SK-N-DZ (cell line): ENCODE results near the gene BAD.
A peak's percentile ranks its signal among the peaks of the same experiment; 100 is the strongest.

Experiments
- DNase-seq: peaks from one replicate; pipeline ENCODE4 v3.0.0-alpha.2; 2015; ENCODE audit warnings: low spot score

Gene BAD

DNA sequence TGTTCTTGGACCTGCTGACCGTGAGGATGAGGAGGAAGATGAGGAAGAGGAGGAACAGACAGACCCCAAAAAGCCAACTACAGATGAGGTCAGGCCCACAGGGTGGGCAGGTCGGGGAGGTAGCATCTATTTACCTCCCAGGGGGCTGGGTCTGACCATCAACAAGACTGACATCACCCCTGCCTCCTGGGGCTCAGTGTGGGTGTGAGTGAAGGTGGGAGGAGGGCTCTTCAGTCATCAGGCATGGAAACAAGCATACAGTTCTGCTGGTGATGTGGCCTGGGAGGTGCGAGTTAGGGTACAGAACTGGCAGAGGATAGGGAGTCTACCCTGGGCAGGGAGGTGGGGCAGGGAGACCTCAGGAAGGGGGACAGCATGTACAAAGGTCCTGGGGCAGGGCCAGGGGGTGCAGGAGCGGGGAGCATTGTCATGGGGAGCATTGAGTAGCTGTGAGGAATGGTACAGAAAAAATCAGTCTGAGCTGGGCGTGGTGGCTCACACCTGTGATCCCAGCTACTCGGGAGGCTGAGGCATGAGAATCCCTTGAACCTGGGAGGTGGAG is 24.2 kb downstream of the BAD start:
- DNase-seq = no peak

DNA sequence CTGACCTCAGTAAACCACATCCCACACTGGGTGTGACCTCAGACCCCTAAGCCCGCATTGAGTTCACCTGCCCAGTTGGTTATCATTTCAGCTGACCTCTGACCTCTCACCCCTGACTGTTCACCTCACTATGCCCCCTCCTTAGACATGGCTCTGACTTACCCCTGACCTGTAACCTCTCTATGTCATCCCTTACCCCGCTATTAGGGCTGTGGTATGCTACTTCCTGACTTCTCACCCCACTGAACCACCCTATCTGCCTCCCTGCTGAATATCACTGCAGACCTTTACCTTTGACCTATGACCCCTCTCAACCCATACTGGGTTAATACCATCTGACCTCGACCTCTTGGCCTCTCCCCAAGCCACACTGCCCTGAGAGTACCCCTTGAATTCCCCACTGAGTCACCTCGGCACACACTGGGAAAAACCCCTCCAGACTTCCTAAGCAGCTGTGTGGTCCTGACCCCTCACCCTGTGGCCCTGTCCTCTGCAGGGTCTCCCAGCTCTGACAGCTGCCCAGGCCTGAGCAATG is 24.9 kb downstream of the BAD start:
- no peak for DNase-seq

GRCh38 chr11:64258946-64259532 is 25.4 kb downstream of the BAD start:
- DNase-seq = no peak

DNA sequence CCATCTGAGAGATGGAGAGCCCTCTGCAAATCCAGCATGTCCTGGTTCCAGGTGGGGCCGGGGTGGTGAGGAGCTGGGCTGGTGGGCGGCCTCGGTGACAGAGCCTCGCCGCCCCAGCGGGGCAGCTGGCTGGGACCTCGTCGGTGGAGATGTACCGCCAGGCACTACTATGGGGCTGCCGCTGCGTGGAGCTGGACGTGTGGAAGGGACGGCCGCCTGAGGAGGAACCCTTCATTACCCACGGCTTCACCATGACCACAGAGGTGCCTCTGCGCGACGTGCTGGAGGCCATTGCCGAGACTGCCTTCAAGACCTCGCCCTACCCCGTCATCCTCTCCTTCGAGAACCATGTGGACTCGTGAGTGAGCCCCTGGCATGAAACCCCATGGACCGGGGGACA is 26.1 kb downstream of the BAD start:
- DNase-seq = no peak

GRCh38 chr11:64256300-64256699 is 28.2 kb downstream of the BAD start:
- DNase-seq = no peak

DNA sequence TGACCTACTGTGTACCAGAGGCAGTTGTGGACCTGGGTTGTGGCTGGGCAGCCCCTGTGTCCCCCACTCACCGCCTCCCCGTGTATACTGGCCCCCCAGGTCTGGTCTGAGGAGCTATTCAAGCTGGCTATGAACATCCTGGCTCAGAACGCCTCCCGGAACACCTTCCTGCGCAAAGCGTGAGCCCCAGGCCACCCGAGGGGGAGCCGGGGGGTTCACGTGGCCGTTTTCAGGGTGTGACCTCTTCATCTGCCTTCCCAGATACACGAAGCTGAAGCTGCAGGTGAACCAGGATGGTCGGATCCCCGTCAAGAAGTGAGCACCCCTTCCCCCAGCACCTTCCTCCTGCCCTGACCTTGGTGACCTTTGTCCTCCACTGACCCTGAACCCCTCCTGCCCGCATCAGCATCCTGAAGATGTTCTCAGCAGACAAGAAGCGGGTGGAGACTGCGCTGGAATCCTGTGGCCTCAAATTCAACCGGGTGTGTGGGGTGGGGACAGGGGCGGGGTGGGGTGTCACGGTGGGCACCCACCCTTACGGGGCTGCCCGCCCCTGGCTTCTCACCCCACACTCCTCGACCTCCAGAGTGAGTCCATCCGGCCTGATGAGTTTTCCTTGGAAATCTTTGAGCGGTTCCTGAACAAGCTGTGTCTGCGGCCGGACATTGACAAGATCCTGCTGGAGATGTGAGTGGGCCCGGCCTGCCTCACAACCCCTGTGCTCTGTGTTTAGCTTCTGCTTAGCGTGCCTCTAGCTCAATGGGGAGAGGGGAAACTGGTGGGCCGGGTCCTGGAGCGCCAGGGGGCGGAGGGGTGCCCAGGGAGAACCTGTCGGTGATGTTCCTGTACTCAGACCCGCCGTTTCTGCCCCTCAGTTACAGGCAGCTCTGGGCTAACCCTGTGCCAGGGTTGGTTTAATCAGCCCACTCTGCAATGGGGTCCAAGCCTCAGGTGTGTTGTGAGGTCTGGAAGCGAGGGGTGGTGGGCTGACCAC is 29.0 kb downstream of the BAD start:
- DNase-seq = no peak

DNA sequence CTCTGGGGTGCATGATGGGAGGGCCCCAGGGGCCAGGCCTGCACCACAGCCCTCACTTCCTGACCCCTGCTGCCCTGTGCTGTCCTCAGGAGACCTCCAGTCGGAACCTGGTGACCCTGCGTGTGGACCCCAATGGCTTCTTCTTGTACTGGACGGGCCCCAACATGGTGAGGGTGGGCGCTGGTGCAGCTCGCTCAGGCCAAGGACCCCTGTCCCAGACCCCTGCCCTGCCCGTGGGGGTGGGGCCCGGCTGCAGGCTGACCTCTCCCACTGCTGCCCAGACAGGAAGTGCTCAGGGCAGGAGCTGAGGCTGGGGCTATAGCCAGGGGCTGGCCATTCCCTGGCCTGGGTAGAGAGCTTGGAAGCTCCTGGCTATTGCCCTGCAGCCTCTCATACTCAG is 30.1 kb downstream of the BAD start:
- DNase-seq = no peak

- DNase-seq = no peak
These were observed 31.0 kb downstream of the BAD start for GRCh38 chr11:64253481-64253880.

DNA sequence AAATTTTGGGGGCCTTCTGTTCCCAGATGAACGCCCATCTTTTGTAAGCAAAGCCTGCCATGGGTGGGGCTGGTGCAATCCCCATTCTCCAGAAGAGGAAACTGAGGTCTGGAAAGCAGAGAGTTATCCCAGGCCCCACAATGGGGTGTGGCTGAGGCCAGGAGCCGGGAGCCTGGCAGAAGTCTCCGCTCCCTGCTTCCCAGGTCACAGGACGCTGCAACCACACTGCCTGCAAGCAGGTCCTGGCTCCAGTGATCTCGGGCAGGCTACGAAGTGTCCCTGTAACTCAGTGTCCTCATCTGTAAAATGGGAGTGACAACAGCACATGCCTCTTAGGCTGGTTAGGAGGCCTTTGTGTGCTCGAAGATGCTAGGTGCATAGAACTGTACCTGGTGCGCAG is 31.4 kb downstream of the BAD start:
- no peak for DNase-seq

- no peak for DNase-seq
These were observed 32.2 kb downstream of the BAD start for GRCh38 chr11:64252003-64252872.

- no peak for DNase-seq
These were observed 32.8 kb downstream of the BAD start for GRCh38 chr11:64251753-64252002.

- DNase-seq = peak; percentile 72
These were observed 33.3 kb downstream of the BAD start, which contains the start of gene PLCB3 for GRCh38 chr11:64251016-64251752. TSS of gene PLCB3 (plus strand) at chr11:64251530. CDS start at chr11:64251650, 120 bp downstream.

DNA sequence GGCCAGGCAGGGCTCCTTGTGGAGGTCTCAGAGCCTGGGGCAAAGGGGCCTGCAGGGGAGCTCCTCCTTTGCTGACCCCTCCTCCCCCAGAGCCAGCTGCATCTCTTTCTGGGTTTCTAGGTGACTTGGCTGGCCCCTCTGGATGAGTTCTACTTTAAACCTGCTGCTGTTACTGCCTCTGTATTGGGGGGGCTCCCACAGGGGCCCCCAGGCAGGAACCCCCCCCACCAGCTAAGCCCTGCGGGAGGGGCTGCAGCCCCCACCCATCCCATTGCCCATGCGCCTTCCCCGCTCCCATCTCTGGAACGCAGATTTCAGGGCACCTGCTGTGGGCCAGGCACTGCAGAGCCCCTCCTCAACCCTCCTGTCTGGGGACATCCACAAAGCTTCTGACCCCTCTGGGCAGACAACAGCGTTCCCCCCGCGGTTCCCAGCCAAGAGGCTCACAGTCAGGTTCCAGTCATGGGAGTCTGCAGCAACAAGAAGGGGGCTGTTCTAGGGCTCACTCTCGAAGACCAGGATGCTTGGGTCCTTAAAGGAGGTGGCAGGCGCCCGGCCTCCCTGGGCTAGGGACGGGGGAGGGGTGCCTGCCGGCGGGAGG is 34.0 kb downstream of the BAD start:
- DNase-seq = peak; percentile 54

DNA sequence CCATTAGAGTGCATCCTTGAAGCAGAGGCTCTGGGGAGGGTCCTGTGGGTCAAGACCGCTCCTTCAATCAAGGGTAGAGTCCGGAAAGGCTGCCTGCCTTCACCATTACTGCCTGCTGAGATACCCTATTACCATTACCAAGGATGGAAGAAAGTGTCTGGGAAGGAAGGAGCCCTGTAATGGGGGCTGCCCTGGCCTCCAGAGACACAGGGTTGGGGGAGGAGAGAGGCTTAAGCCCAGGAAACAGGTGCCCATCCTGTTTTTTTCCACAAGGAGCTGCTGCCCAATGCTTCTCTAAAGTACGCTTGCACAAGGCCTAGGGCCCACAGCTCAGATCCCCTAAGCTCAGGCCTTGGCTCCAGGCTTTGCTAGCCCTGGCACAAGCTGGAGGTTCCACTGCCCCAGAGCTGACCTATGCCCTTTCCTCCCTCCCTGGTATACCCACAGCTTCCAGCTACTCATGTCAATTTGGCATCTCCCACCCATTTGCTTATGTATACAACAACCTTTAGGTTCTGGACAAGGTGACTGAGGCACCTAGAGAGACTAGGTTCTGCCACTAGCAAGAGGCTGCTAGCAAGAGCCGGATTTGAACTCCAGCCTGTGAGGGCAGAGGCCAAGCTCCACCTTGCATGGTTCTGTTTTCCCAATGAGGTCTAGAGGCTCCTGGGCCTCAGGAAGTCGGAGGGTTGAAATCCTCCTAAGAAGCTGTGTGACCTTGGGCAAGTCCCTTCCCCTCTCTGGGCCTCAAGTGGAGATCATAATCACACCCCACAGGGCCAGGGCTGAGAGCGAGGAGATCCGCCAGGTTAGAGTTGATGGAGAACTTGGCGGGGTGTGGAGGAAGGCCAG is 34.7 kb downstream of the BAD start:
- DNase-seq = no peak

DNA sequence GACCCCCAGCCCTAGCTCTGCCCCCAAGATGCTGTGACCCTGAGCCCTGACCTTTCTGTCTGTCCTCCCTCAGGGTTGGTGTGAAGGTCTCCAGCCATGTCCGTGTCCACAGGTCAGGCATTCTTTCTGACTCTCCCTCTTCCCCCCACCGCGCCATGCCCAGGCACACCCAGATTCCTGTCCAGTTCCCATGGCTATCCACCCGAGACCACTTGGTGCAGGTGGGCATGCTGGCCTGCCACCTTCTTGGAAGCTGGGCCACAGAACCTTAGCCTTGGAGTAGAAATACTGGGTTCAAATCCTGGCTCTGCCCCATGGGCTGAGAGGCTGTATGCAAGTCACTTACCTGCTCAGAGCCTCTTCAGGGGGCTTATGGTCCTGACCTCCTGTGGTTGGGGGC is 35.4 kb downstream of the BAD start:
- DNase-seq = no peak

GRCh38 chr11:64248578-64248977 is 35.9 kb downstream of the BAD start:
- no peak for DNase-seq

DNA sequence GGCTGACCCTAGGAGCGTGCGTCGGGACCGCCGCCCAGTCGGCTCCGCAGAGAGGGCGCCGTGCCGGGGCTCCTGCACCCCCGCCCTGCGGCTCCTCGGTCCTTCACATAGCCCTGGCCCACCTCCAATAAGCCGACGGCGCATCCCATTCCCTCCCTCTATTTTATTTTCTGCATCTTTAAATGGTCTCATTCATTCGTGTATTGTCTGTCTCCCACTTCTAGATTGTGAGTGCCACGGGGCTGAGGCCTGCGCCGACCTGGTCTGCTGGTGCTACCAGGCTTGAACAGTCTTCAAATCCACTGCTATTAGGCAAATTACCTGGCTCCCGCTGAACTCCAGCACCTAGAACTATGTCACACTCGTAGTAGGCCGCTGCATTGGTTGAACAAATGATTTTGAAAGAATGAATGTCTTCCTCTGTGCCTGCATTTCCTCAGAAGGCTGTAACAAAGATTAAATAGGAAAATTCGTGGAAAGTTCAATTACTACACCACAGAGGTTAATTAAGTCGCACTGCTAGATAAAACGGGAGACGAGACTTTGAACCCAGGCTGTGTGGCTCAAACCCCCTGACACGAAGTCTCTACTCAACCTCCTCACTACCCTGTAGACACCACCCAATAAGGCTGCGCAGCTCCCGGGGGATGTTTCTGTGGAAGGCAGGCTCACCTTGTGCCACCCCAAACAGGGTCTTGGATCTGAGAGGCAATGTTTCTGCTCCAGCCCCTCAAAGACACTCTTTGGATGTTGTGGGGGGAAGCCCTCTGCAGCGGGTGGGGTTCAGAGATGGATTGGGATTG is 36.5 kb downstream of the BAD start:
- no peak for DNase-seq

GRCh38 chr11:64246871-64247728 is 37.4 kb downstream of the BAD start, which contains the start of gene PPP1R14B:
TSS of gene PPP1R14B (minus strand) at chr11:64246943. CDS start at chr11:64246673, 270 bp downstream.
- DNase-seq = peak; percentile 86
